Astrocyte of the spinal cord (primary cell): ENCODE data around the gene CGB5.

Source experiments
- DNase-seq: peaks from one replicate; pipeline ENCODE4 v3.0.0; 2011; ENCODE audit warnings: low read depth, low spot score
- H3K4me3 ChIP-seq: 2 replicates; pipeline ENCODE4 v1.5.1; 2011; ENCODE audit warnings: low read depth, mild to moderate bottlenecking, low read length, moderate library complexity
- in situ Hi-C: cut with HindIII; loops from 2 replicates; pipeline ENCODE4 v1.10.0; 2017; ENCODE audit warnings: low sequenced_read_pairs
- TF ChIP-seq, protein P1 (sequence below): IDR thresholded peaks from 2 replicates; pipeline ENCODE4 v1.5.1; 2012; ENCODE audit warnings: low read depth, mild to moderate bottlenecking, low read length, inconsistent platforms

CGB5 gene

DNA sequence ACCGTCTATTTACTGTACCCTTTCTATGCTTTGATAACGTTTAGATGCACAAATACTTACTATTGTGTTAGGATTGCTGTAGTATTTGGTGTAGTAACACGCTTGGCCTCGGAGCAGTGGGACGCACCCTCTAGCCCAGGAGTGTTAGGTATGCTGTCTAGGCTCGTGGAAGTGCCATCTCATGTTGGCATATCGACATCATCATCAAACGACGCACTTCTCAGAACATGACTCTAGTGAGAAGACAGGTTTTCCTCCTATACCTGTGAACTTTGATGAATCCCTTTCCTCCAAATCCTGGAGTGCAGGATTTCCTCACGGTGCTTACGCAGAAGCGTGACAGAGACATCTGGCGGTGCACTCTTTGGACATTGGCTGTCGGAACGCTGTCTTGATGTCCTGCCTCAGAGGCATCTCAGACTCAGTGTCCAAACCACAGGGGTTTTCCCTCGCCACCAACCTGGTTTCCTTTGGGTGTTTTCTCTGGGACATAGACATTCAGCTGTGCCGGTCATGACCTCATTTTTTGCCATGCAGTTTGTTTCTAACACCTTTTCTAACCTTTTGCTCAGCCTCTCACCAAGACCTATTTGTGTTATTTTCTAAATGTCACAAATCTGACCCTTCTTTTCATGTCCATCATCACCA is 47.9 kb downstream of the CGB5 start:
- no peak overlapping the region for H3K4me3 ChIP-seq
- no peak for DNase-seq
- in situ Hi-C loops = no loop called here
- TF ChIP-seq, protein P1, sequence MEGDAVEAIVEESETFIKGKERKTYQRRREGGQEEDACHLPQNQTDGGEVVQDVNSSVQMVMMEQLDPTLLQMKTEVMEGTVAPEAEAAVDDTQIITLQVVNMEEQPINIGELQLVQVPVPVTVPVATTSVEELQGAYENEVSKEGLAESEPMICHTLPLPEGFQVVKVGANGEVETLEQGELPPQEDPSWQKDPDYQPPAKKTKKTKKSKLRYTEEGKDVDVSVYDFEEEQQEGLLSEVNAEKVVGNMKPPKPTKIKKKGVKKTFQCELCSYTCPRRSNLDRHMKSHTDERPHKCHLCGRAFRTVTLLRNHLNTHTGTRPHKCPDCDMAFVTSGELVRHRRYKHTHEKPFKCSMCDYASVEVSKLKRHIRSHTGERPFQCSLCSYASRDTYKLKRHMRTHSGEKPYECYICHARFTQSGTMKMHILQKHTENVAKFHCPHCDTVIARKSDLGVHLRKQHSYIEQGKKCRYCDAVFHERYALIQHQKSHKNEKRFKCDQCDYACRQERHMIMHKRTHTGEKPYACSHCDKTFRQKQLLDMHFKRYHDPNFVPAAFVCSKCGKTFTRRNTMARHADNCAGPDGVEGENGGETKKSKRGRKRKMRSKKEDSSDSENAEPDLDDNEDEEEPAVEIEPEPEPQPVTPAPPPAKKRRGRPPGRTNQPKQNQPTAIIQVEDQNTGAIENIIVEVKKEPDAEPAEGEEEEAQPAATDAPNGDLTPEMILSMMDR = no peak

DNA sequence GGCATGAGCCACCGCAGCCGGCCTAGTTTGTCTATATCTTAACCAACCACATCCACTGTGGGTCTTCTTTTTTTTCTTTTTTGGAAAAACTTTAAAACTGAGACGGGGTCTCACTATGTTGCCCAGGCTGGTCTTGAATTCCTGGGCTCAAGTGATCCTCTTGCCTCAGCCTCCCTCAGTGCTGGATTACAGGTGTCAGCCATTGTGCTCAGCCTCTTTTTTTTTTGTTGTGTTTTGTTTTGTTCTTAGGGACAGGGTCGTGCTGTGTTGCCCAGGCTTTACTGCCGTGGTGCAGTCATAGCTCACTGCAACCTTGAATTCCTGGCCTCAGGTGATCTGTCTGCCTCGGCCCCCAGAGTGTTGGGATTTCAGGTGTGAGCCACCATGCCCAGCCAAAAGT is 49.0 kb downstream of the CGB5 start:
- TF ChIP-seq, protein P1 = no peak
- no peak for DNase-seq
- in situ Hi-C loops = no loop called here
- no peak overlapping the region for H3K4me3 ChIP-seq
